Measurements from ENCODE around the gene IGLL5.

Gene IGLL5

GRCh38 chr22:22941831-22942510 is 54.4 kb downstream of the IGLL5 start:
- DNase-seq (peak; percentile 2), ATAC-seq (replicated peaks) (peak; percentile 4 to 6)
- H3K4me3 Mint-ChIP-seq, result no peak overlapping the region
- H3K27ac Mint-ChIP-seq, result peak overlapping the region; percentile 91
- peaks cover 57 to 96% of the 10 kb centered on the region in 2 donors for H3K4me1 Mint-ChIP-seq
- peaks cover 6 to 15% of the 10 kb centered on the region in 2 donors for H3K36me3 Mint-ChIP-seq
- peaks cover 0 to 4% of the 10 kb centered on the region in 2 donors for H3K27me3 Mint-ChIP-seq
- no peaks in the 10 kb centered on the region for H3K9me3 Mint-ChIP-seq

GRCh38 chr22:22942511-22943329 is 55.1 kb downstream of the IGLL5 start:
- Mint-ChIP-seq H3K4me3 (peak overlapping the region; percentile 3 to 14), H3K4me1 (peaks cover 57 to 91% of the 10 kb centered on the region in 2 donors), H3K36me3 (peaks cover 4 to 14% of the 10 kb centered on the region in 2 donors), H3K27me3 (peaks cover 0 to 4% of the 10 kb centered on the region in 2 donors), H3K27ac (peak overlapping the region; percentile 62), H3K9me3 (no peaks in the 10 kb centered on the region)
- peak; percentile 74 to 82 for ATAC-seq (replicated peaks)
- peak; percentile 38 for DNase-seq

GRCh38 chr22:22943521-22944267 is 56.1 kb downstream of the IGLL5 start:
- Mint-ChIP-seq H3K9me3 (no peaks in the 10 kb centered on the region), H3K36me3 (peaks cover 2 to 8% of the 10 kb centered on the region in 2 donors), H3K27ac (peak overlapping the region; percentile 83), H3K4me1 (peaks cover 47 to 88% of the 10 kb centered on the region in 2 donors), H3K27me3 (peaks cover 0 to 4% of the 10 kb centered on the region in 2 donors), H3K4me3 (peak overlapping the region; percentile 4 to 44)
- DNase-seq (peak; percentile 23), ATAC-seq (replicated peaks) (peak; percentile 33 to 56)

GRCh38 chr22:22944268-22944985 is 56.8 kb downstream of the IGLL5 start:
- peaks cover 2 to 8% of the 10 kb centered on the region in 2 donors for H3K36me3 Mint-ChIP-seq
- ATAC-seq (replicated peaks) (peak in 1 of 2 donors; percentile 6), DNase-seq (no peak)
- peaks cover 42 to 81% of the 10 kb centered on the region in 2 donors for H3K4me1 Mint-ChIP-seq
- H3K27me3 Mint-ChIP-seq, result peaks cover 0 to 4% of the 10 kb centered on the region in 2 donors
- no peak overlapping the region for H3K27ac Mint-ChIP-seq
- H3K4me3 Mint-ChIP-seq, result no peak overlapping the region
- H3K9me3 Mint-ChIP-seq, result no peaks in the 10 kb centered on the region

GRCh38 chr22:22945195-22945594 is 57.6 kb downstream of the IGLL5 start:
- Mint-ChIP-seq H3K4me1 (peaks cover 43 to 81% of the 10 kb centered on the region in 2 donors), H3K4me3 (no peak overlapping the region)
- DNase-seq, result no peak

More at GRCh38 chr22:22945195-22945594, 57.6 kb downstream of the IGLL5 start:
- no peaks in the 10 kb centered on the region for H3K9me3 Mint-ChIP-seq
- peak overlapping the region; percentile 27 for H3K27ac Mint-ChIP-seq
- ATAC-seq (replicated peaks), result no peak
- peaks cover 2 to 8% of the 10 kb centered on the region in 2 donors for H3K36me3 Mint-ChIP-seq
- H3K27me3 Mint-ChIP-seq, result peaks cover 0 to 4% of the 10 kb centered on the region in 2 donors

Measured in stimulated activated naive B cell treated with anti-CD40 and anti-IgM and Interleukin-4, amounts not matched to agents 10 μg/mL and 1 μg/mL and 100 μg/mL, for 72 hours (primary cell).